ENCODE data around the gene CMSS1. TPM values are rescaled to one million over a fixed set of nuclear protein-coding genes. Genes with fewer than 3 reads are reported as not detected.

Gene CMSS1
- total and polyA plus RNA-seq, 2 of the 13 experiments (the other 11 are each of a cell fraction or from before 2014, with no cell fraction given) = 6.4 to 48.7 TPM

GRCh38 chr3:99901200-99901926, 83.7 kb downstream of the CMSS1 start (continued):
- TF ChIP-seq ZNF296 (CRISPR knock-in tag; conservative IDR thresholded peaks at IDR 0.05) (no peak), JUND (CRISPR knock-in tag; IDR thresholded peaks at IDR 0.05) (no peak), SMAD1 (CRISPR knock-in tag; IDR thresholded peaks at IDR 0.05; ENCODE audit: borderline replicate concordance, low read depth) (no peak), HNRNPUL1 (IDR thresholded peaks at IDR 0.05; ENCODE audit: low read depth, low read length) (no peak), MED8 (CRISPR knock-in tag; IDR thresholded peaks at IDR 0.05; ENCODE audit: insufficient replicate concordance) (peak; percentile 72), SOX13 (IDR thresholded peaks at IDR 0.05) (peak; percentile 63), SOX13 (CRISPR knock-in tag; conservative IDR thresholded peaks at IDR 0.05 in 1 of 2, IDR thresholded peaks at IDR 0.05 in 1 of 2) (peak in 1 of 2 experiments; percentile 93; a peak in 2 of 4 replicates), ZNF674 (CRISPR knock-in tag; IDR thresholded peaks at IDR 0.05; ENCODE audit: low read depth) (no peak), ZNF577 (CRISPR knock-in tag; IDR thresholded peaks at IDR 0.05; ENCODE audit: borderline replicate concordance, low read depth) (no peak), ATF7 (IDR thresholded peaks at IDR 0.05) (no peak), ATF7 (CRISPR knock-in tag; IDR thresholded peaks at IDR 0.05) (no peak), SP4 (CRISPR knock-in tag; IDR thresholded peaks at IDR 0.05) (no peak), HOXD1 (CRISPR knock-in tag; IDR thresholded peaks at IDR 0.05) (no peak), NFKBIZ (CRISPR knock-in tag; IDR thresholded peaks at IDR 0.05) (peak; percentile 81; the same call in 1 of the 2 replicates), CAMTA2 (CRISPR knock-in tag; IDR thresholded peaks at IDR 0.05; ENCODE audit: borderline replicate concordance) (no peak), PBX2 (CRISPR knock-in tag; IDR thresholded peaks at IDR 0.05) (no peak), ZBTB14 (CRISPR knock-in tag; IDR thresholded peaks at IDR 0.05) (no peak), ZNF530 (CRISPR knock-in tag; IDR thresholded peaks at IDR 0.05; ENCODE audit: low read depth) (no peak), MEIS2 (CRISPR knock-in tag; IDR thresholded peaks at IDR 0.05) (0 out of 2 replicates have a peak, but pooled peaks have one; percentile 40), ZNF570 (CRISPR knock-in tag; IDR thresholded peaks at IDR 0.05; ENCODE audit: borderline replicate concordance) (no peak), RAD51 (IDR thresholded peaks at IDR 0.05; ENCODE audit: borderline replicate concordance) (no peak), RBM39 (IDR thresholded peaks at IDR 0.05; ENCODE audit: low read depth, low read length, poor library complexity, severe bottlenecking) (no peak), NFRKB (IDR thresholded peaks at IDR 0.05) (no peak), TMF1 (CRISPR knock-in tag; IDR thresholded peaks at IDR 0.05; ENCODE audit: low read depth) (no peak), SYNCRIP (IDR thresholded peaks at IDR 0.05; ENCODE audit: insufficient read depth, low read depth, low read length) (no peak), TEF (CRISPR knock-in tag; IDR thresholded peaks at IDR 0.05) (peak; percentile 98), MXD4 (CRISPR knock-in tag; IDR thresholded peaks at IDR 0.05) (0 out of 2 replicates have a peak, but pooled peaks have one; percentile 37), ZSCAN31 (CRISPR knock-in tag; IDR thresholded peaks at IDR 0.05; ENCODE audit: low read depth) (no peak), ZNF230 (CRISPR knock-in tag; IDR thresholded peaks at IDR 0.05) (no peak), ZEB1 (IDR thresholded peaks at IDR 0.05; ENCODE audit: insufficient replicate concordance, low read depth) (no peak)

Measured in HepG2 (cell line).